ENCODE data around the gene GPR162.

The GPR162 gene

DNA sequence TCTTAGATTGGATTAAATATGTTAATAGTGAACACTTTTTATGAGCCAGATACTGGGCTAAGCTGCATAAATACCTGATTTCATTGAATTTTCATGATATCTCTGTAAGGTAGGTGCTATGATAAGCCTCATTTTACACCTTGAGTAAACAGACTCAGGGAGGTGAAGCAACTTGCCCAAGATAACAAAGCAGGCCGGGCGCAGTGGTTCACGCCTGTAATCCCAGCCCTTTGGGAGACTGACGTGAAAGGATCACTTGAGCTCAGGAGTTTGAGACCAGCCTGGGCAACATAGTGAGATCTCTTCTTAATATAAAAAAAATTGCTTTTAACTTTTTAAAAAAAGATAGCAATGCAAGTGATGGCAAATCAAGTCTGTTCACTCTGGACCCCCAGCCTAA, 20.5 kb downstream of the GPR162 start (continued):
- TF ChIP-seq, protein P1, sequence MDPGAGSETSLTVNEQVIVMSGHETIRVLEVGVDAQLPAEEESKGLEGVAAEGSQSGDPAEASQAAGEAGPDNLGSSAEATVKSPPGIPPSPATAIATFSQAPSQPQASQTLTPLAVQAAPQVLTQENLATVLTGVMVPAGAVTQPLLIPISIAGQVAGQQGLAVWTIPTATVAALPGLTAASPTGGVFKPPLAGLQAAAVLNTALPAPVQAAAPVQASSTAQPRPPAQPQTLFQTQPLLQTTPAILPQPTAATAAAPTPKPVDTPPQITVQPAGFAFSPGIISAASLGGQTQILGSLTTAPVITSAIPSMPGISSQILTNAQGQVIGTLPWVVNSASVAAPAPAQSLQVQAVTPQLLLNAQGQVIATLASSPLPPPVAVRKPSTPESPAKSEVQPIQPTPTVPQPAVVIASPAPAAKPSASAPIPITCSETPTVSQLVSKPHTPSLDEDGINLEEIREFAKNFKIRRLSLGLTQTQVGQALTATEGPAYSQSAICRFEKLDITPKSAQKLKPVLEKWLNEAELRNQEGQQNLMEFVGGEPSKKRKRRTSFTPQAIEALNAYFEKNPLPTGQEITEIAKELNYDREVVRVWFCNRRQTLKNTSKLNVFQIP (CRISPR knock-in tag; IDR thresholded peaks at IDR 0.05; ENCODE audit: borderline replicate concordance, low read depth), result no peak
- TF ChIP-seq ZNF8 (CRISPR knock-in tag; IDR thresholded peaks at IDR 0.05) (no peak), TOX (CRISPR knock-in tag; IDR thresholded peaks at IDR 0.05; ENCODE audit: borderline replicate concordance) (no peak), GLIS3 (CRISPR knock-in tag; IDR thresholded peaks at IDR 0.05) (no peak), RARB (CRISPR knock-in tag; IDR thresholded peaks at IDR 0.05) (no peak), ZC3H10 (CRISPR knock-in tag; IDR thresholded peaks at IDR 0.05) (no peak)

DNA sequence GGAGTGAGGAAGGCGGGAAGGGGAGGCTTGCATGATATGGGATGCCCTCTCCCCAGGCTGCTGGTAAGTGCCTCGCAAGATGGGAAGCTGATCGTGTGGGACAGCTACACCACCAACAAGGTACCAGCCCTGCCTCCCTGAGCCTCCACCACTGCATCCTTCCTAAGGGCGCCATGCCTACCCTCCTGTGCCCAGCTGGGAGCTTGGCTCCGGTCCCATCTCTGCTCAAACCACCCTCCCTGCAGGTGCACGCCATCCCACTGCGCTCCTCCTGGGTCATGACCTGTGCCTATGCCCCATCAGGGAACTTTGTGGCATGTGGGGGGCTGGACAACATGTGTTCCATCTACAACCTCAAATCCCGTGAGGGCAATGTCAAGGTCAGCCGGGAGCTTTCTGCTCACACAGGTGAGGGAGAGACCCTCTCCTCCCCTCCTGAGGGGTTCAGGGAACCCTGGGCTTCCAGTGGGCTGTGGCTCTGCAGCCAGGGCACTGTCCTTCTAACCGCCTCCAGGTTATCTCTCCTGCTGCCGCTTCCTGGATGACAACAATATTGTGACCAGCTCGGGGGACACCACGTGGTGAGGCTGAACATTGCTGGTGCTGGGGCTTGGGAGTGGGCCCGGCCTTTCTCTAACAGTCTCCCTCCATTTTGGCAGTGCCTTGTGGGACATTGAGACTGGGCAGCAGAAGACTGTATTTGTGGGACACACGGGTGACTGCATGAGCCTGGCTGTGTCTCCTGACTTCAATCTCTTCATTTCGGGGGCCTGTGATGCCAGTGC, 21.7 kb downstream of the GPR162 start:
- TF ChIP-seq BACH2 (CRISPR knock-in tag; IDR thresholded peaks at IDR 0.05; ENCODE audit: borderline replicate concordance) (no peak), ZFP30 (CRISPR knock-in tag; IDR thresholded peaks at IDR 0.05) (no peak), TOX (CRISPR knock-in tag; IDR thresholded peaks at IDR 0.05; ENCODE audit: borderline replicate concordance) (no peak), ZNF565 (CRISPR knock-in tag; conservative IDR thresholded peaks at IDR 0.05; ENCODE audit: low read depth) (no peak), GLIS3 (CRISPR knock-in tag; IDR thresholded peaks at IDR 0.05) (no peak), CSDC2 (CRISPR knock-in tag; IDR thresholded peaks at IDR 0.05) (no peak), SNAI2 (CRISPR knock-in tag; IDR thresholded peaks at IDR 0.05) (no peak)
- TF ChIP-seq, protein P1 (CRISPR knock-in tag; IDR thresholded peaks at IDR 0.05; ENCODE audit: borderline replicate concordance, low read depth), result no peak
- TF ChIP-seq, protein P2, sequence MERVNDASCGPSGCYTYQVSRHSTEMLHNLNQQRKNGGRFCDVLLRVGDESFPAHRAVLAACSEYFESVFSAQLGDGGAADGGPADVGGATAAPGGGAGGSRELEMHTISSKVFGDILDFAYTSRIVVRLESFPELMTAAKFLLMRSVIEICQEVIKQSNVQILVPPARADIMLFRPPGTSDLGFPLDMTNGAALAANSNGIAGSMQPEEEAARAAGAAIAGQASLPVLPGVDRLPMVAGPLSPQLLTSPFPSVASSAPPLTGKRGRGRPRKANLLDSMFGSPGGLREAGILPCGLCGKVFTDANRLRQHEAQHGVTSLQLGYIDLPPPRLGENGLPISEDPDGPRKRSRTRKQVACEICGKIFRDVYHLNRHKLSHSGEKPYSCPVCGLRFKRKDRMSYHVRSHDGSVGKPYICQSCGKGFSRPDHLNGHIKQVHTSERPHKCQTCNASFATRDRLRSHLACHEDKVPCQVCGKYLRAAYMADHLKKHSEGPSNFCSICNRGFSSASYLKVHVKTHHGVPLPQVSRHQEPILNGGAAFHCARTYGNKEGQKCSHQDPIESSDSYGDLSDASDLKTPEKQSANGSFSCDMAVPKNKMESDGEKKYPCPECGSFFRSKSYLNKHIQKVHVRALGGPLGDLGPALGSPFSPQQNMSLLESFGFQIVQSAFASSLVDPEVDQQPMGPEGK (CRISPR knock-in tag; IDR thresholded peaks at IDR 0.05; ENCODE audit: borderline replicate concordance), result no peak
- ATAC-seq, result peak; percentile 12; the same call in 2 of the 3 replicates

DNA sequence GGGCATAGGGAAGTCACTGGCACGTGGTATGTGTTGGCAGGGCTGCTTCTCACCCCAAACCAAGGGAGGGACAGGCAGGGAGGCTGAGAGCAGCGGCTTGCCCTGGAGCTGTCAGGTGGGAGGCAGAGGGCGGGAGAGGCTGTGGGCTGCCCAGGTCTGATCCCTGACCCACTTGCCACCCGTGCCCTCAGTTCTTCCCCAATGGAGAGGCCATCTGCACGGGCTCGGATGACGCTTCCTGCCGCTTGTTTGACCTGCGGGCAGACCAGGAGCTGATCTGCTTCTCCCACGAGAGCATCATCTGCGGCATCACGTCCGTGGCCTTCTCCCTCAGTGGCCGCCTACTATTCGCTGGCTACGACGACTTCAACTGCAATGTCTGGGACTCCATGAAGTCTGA, 23.8 kb downstream of the GPR162 start:
- TF ChIP-seq TCF4 (CRISPR knock-in tag; IDR thresholded peaks at IDR 0.05; ENCODE audit: borderline replicate concordance) (no peak), TOX (CRISPR knock-in tag; IDR thresholded peaks at IDR 0.05; ENCODE audit: borderline replicate concordance) (no peak), PPARA (CRISPR knock-in tag; IDR thresholded peaks at IDR 0.05; ENCODE audit: borderline replicate concordance) (no peak)
- TF ChIP-seq, protein P3, sequence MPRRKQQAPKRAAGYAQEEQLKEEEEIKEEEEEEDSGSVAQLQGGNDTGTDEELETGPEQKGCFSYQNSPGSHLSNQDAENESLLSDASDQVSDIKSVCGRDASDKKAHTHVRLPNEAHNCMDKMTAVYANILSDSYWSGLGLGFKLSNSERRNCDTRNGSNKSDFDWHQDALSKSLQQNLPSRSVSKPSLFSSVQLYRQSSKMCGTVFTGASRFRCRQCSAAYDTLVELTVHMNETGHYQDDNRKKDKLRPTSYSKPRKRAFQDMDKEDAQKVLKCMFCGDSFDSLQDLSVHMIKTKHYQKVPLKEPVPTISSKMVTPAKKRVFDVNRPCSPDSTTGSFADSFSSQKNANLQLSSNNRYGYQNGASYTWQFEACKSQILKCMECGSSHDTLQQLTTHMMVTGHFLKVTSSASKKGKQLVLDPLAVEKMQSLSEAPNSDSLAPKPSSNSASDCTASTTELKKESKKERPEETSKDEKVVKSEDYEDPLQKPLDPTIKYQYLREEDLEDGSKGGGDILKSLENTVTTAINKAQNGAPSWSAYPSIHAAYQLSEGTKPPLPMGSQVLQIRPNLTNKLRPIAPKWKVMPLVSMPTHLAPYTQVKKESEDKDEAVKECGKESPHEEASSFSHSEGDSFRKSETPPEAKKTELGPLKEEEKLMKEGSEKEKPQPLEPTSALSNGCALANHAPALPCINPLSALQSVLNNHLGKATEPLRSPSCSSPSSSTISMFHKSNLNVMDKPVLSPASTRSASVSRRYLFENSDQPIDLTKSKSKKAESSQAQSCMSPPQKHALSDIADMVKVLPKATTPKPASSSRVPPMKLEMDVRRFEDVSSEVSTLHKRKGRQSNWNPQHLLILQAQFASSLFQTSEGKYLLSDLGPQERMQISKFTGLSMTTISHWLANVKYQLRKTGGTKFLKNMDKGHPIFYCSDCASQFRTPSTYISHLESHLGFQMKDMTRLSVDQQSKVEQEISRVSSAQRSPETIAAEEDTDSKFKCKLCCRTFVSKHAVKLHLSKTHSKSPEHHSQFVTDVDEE (CRISPR knock-in tag; IDR thresholded peaks at IDR 0.05), result no peak
- ATAC-seq, result no peak

DNA sequence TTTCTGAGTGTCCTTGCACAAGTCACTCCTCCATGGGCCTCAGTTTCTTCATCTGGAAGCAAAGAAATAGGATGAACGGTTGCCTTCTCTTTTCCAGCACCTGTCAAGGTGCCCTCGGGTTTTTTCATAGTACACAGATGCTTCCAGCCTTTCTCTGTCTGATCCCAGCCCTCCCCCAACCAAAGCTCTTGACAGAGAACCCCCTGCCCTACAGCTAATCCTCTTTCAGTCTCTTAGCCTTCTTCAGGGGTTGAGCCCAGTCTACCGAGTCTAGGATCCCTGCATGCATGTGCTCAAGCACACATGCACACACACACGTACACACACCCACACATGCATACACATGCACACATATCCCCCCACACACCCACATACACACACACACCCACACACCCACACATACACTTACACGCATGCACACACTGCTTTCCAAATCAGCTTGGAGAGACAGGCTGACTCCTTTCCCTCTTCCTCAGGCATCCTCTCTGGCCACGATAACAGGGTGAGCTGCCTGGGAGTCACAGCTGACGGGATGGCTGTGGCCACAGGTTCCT, 24.8 kb downstream of the GPR162 start:
- ATAC-seq, result no peak
- no peak for TF ChIP-seq TCF4 (CRISPR knock-in tag; IDR thresholded peaks at IDR 0.05; ENCODE audit: borderline replicate concordance)
- no peak for TF ChIP-seq OSR1 (CRISPR knock-in tag; IDR thresholded peaks at IDR 0.05)
- TF ChIP-seq, protein P4, sequence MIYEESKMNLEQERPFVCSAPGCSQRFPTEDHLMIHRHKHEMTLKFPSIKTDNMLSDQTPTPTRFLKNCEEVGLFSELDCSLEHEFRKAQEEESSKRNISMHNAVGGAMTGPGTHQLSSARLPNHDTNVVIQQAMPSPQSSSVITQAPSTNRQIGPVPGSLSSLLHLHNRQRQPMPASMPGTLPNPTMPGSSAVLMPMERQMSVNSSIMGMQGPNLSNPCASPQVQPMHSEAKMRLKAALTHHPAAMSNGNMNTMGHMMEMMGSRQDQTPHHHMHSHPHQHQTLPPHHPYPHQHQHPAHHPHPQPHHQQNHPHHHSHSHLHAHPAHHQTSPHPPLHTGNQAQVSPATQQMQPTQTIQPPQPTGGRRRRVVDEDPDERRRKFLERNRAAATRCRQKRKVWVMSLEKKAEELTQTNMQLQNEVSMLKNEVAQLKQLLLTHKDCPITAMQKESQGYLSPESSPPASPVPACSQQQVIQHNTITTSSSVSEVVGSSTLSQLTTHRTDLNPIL (CRISPR knock-in tag; IDR thresholded peaks at IDR 0.05; ENCODE audit: low read depth), result no peak
- TF ChIP-seq ZNF70 (CRISPR knock-in tag; IDR thresholded peaks at IDR 0.05), result no peak
- no peak for TF ChIP-seq ZFP3 (CRISPR knock-in tag; IDR thresholded peaks at IDR 0.05)
- TF ChIP-seq SNAI2 (CRISPR knock-in tag; IDR thresholded peaks at IDR 0.05), result no peak
- TF ChIP-seq, protein P5, sequence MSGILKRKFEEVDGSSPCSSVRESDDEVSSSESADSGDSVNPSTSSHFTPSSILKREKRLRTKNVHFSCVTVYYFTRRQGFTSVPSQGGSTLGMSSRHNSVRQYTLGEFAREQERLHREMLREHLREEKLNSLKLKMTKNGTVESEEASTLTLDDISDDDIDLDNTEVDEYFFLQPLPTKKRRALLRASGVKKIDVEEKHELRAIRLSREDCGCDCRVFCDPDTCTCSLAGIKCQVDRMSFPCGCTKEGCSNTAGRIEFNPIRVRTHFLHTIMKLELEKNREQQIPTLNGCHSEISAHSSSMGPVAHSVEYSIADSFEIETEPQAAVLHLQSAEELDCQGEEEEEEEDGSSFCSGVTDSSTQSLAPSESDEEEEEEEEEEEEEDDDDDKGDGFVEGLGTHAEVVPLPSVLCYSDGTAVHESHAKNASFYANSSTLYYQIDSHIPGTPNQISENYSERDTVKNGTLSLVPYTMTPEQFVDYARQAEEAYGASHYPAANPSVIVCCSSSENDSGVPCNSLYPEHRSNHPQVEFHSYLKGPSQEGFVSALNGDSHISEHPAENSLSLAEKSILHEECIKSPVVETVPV (CRISPR knock-in tag; IDR thresholded peaks at IDR 0.05), result no peak
- TF ChIP-seq, protein P3 (CRISPR knock-in tag; IDR thresholded peaks at IDR 0.05), result no peak
